ENCODE data around the gene GPN2.

- TF ChIP-seq EZH2 (IDR thresholded peaks at IDR 0.05) (no peak), EZH2phosphoT487 (IDR thresholded peaks at IDR 0.05) (no peak)
- TF ChIP-seq, protein P1, sequence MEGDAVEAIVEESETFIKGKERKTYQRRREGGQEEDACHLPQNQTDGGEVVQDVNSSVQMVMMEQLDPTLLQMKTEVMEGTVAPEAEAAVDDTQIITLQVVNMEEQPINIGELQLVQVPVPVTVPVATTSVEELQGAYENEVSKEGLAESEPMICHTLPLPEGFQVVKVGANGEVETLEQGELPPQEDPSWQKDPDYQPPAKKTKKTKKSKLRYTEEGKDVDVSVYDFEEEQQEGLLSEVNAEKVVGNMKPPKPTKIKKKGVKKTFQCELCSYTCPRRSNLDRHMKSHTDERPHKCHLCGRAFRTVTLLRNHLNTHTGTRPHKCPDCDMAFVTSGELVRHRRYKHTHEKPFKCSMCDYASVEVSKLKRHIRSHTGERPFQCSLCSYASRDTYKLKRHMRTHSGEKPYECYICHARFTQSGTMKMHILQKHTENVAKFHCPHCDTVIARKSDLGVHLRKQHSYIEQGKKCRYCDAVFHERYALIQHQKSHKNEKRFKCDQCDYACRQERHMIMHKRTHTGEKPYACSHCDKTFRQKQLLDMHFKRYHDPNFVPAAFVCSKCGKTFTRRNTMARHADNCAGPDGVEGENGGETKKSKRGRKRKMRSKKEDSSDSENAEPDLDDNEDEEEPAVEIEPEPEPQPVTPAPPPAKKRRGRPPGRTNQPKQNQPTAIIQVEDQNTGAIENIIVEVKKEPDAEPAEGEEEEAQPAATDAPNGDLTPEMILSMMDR (IDR thresholded peaks at IDR 0.05) = no peak
These were observed 62.4 kb downstream of the GPN2 start for GRCh38 chr1:26827663-26828062.

Data from neural progenitor cell (in vitro differentiated cells).